ENCODE data around the gene RSPH1.

Gene RSPH1

DNA sequence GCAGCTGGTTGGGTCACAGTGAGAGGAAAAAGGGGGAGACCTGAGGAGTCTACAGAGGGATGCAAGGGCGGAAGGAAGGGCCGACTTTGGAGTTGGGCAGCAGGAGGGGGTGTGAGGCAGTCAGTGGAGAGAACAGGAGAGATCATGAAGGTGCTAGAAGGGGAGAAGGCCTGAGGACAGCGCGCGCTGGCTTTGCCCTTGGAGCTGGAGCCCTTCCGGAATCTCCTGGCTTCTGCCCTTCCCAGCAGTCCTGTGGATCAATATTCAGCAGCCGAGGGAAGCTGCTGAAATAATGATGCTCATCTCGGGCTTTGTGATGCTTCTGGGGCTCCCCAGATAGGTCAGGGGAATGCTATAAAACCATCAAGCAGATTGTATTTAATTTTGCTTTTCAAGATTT lies 44.4 kb upstream of the RSPH1 start (continued):
- TF ChIP-seq, protein P1, sequence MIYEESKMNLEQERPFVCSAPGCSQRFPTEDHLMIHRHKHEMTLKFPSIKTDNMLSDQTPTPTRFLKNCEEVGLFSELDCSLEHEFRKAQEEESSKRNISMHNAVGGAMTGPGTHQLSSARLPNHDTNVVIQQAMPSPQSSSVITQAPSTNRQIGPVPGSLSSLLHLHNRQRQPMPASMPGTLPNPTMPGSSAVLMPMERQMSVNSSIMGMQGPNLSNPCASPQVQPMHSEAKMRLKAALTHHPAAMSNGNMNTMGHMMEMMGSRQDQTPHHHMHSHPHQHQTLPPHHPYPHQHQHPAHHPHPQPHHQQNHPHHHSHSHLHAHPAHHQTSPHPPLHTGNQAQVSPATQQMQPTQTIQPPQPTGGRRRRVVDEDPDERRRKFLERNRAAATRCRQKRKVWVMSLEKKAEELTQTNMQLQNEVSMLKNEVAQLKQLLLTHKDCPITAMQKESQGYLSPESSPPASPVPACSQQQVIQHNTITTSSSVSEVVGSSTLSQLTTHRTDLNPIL (CRISPR knock-in tag; IDR thresholded peaks at IDR 0.05; ENCODE audit: low read depth), result no peak
- TF ChIP-seq RARB (CRISPR knock-in tag; IDR thresholded peaks at IDR 0.05) (no peak), OSR1 (CRISPR knock-in tag; IDR thresholded peaks at IDR 0.05) (no peak)

DNA sequence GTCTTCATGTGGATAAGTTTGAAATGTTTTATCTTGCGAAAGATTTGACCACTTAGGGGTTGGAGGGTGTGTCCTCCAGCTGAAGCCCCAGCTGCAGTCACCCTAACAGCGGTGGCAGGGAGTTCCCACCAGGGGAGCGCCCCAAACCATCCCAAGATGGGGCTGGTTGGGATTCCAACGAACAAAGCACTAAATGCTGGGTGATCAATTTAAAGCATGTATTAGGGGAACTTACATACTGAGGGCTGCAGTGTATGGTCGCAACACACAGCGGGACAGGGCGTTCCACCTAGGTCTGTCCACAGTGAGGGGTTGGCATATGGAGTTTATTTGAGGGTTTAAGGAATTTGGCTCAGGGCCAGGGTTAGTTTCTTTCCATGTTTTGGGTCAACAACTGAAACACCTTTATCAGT lies 43.9 kb upstream of the RSPH1 start:
- no peak for TF ChIP-seq PPARA (CRISPR knock-in tag; IDR thresholded peaks at IDR 0.05; ENCODE audit: borderline replicate concordance)
- no peak for TF ChIP-seq GLIS3 (CRISPR knock-in tag; IDR thresholded peaks at IDR 0.05)
- TF ChIP-seq CSDC2 (CRISPR knock-in tag; IDR thresholded peaks at IDR 0.05), result no peak
- TF ChIP-seq ARNTL (CRISPR knock-in tag; IDR thresholded peaks at IDR 0.05; ENCODE audit: borderline replicate concordance, low read depth), result no peak
- TF ChIP-seq ZFP30 (CRISPR knock-in tag; IDR thresholded peaks at IDR 0.05), result no peak
- no peak for TF ChIP-seq OSR1 (CRISPR knock-in tag; IDR thresholded peaks at IDR 0.05)
- TF ChIP-seq, protein P2, sequence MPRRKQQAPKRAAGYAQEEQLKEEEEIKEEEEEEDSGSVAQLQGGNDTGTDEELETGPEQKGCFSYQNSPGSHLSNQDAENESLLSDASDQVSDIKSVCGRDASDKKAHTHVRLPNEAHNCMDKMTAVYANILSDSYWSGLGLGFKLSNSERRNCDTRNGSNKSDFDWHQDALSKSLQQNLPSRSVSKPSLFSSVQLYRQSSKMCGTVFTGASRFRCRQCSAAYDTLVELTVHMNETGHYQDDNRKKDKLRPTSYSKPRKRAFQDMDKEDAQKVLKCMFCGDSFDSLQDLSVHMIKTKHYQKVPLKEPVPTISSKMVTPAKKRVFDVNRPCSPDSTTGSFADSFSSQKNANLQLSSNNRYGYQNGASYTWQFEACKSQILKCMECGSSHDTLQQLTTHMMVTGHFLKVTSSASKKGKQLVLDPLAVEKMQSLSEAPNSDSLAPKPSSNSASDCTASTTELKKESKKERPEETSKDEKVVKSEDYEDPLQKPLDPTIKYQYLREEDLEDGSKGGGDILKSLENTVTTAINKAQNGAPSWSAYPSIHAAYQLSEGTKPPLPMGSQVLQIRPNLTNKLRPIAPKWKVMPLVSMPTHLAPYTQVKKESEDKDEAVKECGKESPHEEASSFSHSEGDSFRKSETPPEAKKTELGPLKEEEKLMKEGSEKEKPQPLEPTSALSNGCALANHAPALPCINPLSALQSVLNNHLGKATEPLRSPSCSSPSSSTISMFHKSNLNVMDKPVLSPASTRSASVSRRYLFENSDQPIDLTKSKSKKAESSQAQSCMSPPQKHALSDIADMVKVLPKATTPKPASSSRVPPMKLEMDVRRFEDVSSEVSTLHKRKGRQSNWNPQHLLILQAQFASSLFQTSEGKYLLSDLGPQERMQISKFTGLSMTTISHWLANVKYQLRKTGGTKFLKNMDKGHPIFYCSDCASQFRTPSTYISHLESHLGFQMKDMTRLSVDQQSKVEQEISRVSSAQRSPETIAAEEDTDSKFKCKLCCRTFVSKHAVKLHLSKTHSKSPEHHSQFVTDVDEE (CRISPR knock-in tag; IDR thresholded peaks at IDR 0.05), result no peak
- no peak for TF ChIP-seq ZC3H10 (CRISPR knock-in tag; IDR thresholded peaks at IDR 0.05)
- no peak for TF ChIP-seq TCF4 (CRISPR knock-in tag; IDR thresholded peaks at IDR 0.05; ENCODE audit: borderline replicate concordance)
- no peak for TF ChIP-seq ZNF70 (CRISPR knock-in tag; IDR thresholded peaks at IDR 0.05)
- TF ChIP-seq BACH2 (CRISPR knock-in tag; IDR thresholded peaks at IDR 0.05; ENCODE audit: borderline replicate concordance), result no peak
- TF ChIP-seq, protein P1 (CRISPR knock-in tag; IDR thresholded peaks at IDR 0.05; ENCODE audit: low read depth), result no peak
- no peak for TF ChIP-seq RARB (CRISPR knock-in tag; IDR thresholded peaks at IDR 0.05)
- TF ChIP-seq ZNF8 (CRISPR knock-in tag; IDR thresholded peaks at IDR 0.05), result no peak
- ATAC-seq, result no peak

DNA sequence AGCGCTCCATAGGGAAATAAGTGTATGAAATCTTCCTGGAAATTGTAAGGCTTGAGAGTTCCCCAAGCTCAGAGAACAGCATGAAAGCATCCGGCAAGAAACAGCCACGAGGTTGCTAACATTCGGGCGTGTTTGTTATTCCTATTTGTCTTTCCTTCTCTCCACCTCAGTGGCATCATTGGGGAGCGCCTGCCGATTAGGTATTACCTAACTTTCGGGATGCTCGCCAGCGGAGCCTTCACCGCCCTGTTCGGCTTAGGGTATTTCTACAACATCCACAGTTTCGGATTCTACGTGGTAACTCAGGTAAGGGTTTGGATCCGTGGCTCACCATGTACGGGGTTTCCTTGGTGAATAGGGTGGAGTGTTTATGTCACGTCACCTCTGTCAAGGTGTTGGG lies 43.3 kb upstream of the RSPH1 start:
- ATAC-seq, result no peak
- TF ChIP-seq PPARA (CRISPR knock-in tag; IDR thresholded peaks at IDR 0.05; ENCODE audit: borderline replicate concordance) (no peak), ZFP30 (CRISPR knock-in tag; IDR thresholded peaks at IDR 0.05) (no peak), ZC3H10 (CRISPR knock-in tag; IDR thresholded peaks at IDR 0.05) (no peak), BACH2 (CRISPR knock-in tag; IDR thresholded peaks at IDR 0.05; ENCODE audit: borderline replicate concordance) (no peak), CSDC2 (CRISPR knock-in tag; IDR thresholded peaks at IDR 0.05) (no peak)
- TF ChIP-seq, protein P2 (CRISPR knock-in tag; IDR thresholded peaks at IDR 0.05), result no peak
- TF ChIP-seq, protein P3, sequence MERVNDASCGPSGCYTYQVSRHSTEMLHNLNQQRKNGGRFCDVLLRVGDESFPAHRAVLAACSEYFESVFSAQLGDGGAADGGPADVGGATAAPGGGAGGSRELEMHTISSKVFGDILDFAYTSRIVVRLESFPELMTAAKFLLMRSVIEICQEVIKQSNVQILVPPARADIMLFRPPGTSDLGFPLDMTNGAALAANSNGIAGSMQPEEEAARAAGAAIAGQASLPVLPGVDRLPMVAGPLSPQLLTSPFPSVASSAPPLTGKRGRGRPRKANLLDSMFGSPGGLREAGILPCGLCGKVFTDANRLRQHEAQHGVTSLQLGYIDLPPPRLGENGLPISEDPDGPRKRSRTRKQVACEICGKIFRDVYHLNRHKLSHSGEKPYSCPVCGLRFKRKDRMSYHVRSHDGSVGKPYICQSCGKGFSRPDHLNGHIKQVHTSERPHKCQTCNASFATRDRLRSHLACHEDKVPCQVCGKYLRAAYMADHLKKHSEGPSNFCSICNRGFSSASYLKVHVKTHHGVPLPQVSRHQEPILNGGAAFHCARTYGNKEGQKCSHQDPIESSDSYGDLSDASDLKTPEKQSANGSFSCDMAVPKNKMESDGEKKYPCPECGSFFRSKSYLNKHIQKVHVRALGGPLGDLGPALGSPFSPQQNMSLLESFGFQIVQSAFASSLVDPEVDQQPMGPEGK (CRISPR knock-in tag; IDR thresholded peaks at IDR 0.05; ENCODE audit: borderline replicate concordance), result no peak
- TF ChIP-seq, protein P4, sequence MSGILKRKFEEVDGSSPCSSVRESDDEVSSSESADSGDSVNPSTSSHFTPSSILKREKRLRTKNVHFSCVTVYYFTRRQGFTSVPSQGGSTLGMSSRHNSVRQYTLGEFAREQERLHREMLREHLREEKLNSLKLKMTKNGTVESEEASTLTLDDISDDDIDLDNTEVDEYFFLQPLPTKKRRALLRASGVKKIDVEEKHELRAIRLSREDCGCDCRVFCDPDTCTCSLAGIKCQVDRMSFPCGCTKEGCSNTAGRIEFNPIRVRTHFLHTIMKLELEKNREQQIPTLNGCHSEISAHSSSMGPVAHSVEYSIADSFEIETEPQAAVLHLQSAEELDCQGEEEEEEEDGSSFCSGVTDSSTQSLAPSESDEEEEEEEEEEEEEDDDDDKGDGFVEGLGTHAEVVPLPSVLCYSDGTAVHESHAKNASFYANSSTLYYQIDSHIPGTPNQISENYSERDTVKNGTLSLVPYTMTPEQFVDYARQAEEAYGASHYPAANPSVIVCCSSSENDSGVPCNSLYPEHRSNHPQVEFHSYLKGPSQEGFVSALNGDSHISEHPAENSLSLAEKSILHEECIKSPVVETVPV (CRISPR knock-in tag; IDR thresholded peaks at IDR 0.05), result no peak
- TF ChIP-seq, protein P1 (CRISPR knock-in tag; IDR thresholded peaks at IDR 0.05; ENCODE audit: low read depth), result no peak
- TF ChIP-seq, protein P5, sequence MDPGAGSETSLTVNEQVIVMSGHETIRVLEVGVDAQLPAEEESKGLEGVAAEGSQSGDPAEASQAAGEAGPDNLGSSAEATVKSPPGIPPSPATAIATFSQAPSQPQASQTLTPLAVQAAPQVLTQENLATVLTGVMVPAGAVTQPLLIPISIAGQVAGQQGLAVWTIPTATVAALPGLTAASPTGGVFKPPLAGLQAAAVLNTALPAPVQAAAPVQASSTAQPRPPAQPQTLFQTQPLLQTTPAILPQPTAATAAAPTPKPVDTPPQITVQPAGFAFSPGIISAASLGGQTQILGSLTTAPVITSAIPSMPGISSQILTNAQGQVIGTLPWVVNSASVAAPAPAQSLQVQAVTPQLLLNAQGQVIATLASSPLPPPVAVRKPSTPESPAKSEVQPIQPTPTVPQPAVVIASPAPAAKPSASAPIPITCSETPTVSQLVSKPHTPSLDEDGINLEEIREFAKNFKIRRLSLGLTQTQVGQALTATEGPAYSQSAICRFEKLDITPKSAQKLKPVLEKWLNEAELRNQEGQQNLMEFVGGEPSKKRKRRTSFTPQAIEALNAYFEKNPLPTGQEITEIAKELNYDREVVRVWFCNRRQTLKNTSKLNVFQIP (CRISPR knock-in tag; IDR thresholded peaks at IDR 0.05; ENCODE audit: borderline replicate concordance, low read depth), result no peak
